OCI-LY3 (cell line): Measurements from ENCODE around the gene TNKS2.

Experiments used
- H2AFZ ChIP-seq: fragments of 200-600, 300-600 bp; shearing (Covaris generic); 2 replicates; pipeline ENCODE4 v1.6.0; 2014; ENCODE audit warnings: antibody characterized with exemption, low read depth, low read length
- H3K27ac ChIP-seq: fragments of 200-600, 300-600 bp; sonication (generic); 2 replicates; pipeline ENCODE4 v1.5.1; 2014; ENCODE audit warnings: mild to moderate bottlenecking, low read length, moderate library complexity, mixed read lengths
- H3K27me3 ChIP-seq: fragments of 200-600, 300-600 bp; sonication (generic); 2 replicates; pipeline ENCODE4 v1.6.1; 2014; ENCODE audit warnings: low read depth, low read length, mixed read lengths
- H3K36me3 ChIP-seq: fragments of 200-600, 300-600 bp; sonication (generic); replicated peaks from 2 replicates; pipeline ENCODE3; 2014; ENCODE audit warnings: low read depth, low read length, mixed read lengths
- H3K4me1 ChIP-seq: fragments of 300-600, 200-600 bp; sonication (generic); 2 replicates; pipeline ENCODE4 v1.6.1; 2014; ENCODE audit warnings: low read length, mixed read lengths
- H3K4me2 ChIP-seq: fragments of 200-600, 300-600 bp; sonication (generic); 2 replicates; pipeline ENCODE4 v1.6.1; 2014; ENCODE audit warnings: low read length, mixed read lengths
- H3K4me3 ChIP-seq: fragments of 300-600, 200-600 bp; sonication (generic); 2 replicates; pipeline ENCODE4 v1.5.1; 2014; ENCODE audit warnings: antibody characterized with exemption, mild to moderate bottlenecking, low read length, moderate library complexity
- H3K79me2 ChIP-seq: fragments of 300-600, 200-600 bp; shearing (Covaris generic); 2 replicates; pipeline ENCODE4 v1.6.1; 2014; ENCODE audit warnings: mild to moderate bottlenecking, low read length, mixed read lengths
- H3K9ac ChIP-seq: fragments of 300-600, 200-600 bp; shearing (Covaris generic); 2 replicates; pipeline ENCODE4 v1.6.0; 2014; ENCODE audit warnings: mild to moderate bottlenecking, low read length, moderate library complexity
- H3K9me3 ChIP-seq: fragments of 200-600, 300-600 bp; shearing (Covaris generic); 2 replicates; pipeline ENCODE4 v1.6.1; 2014; ENCODE audit warnings: low read length, mixed read lengths; ENCODE audit not compliant: insufficient read depth
- H4K20me1 ChIP-seq: fragments of 200-600, 300-600 bp; sonication (generic); 2 replicates; pipeline ENCODE4 v1.6.1; 2016; ENCODE audit warnings: low read length, mixed read lengths; ENCODE audit not compliant: insufficient read depth
- EZH2phosphoT487 ChIP-seq: fragments of 200-600 bp; shearing (Covaris generic); IDR thresholded peaks from 2 replicates; pipeline ENCODE4 v1.6.1; 2018; ENCODE audit warnings: antibody characterized with exemption, mixed run types, low read depth
- TF ChIP-seq, protein P1 (sequence below): fragments of 200-600, 300-600 bp; sonication (generic); IDR thresholded peaks from 2 replicates; pipeline ENCODE4 v1.5.1; 2014; ENCODE audit warnings: antibody characterized with exemption, low read length, low read depth

The TNKS2 gene

DNA sequence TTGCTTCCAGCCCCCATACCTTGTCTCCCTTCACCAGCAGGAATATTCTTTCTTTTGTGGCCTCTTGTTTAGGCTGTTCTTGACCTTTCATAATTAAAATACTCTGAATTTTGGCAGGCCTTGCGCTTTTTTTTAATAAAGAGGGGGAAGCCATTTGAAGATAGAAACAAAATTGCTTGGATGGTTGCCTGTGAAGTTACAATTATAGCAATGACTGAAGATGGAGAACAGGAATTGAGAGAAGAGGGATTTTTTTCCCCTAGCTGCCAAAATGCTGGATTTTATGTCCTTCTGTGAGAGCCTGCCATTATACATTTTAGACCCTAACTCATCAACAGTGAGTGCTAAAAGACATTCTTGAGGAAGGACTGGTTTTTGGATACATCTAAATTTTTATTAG, 86.3 kb downstream of the TNKS2 start:
- Histone ChIP-seq H3K9me3 (no peaks in the 10 kb centered on the region), H2AFZ (no peak overlapping the region), H3K9ac (no peak overlapping the region), H3K79me2 (no peaks in the 10 kb centered on the region), H3K36me3 (no peaks in the 10 kb centered on the region), H4K20me1 (no peaks in the 10 kb centered on the region), H3K27ac (no peak overlapping the region), H3K27me3 (no peaks in the 10 kb centered on the region), H3K4me3 (no peak overlapping the region), H3K4me1 (no peaks in the 10 kb centered on the region), H3K4me2 (no peak overlapping the region; the same call in 1 of the 2 replicates)
- TF ChIP-seq, protein P1, sequence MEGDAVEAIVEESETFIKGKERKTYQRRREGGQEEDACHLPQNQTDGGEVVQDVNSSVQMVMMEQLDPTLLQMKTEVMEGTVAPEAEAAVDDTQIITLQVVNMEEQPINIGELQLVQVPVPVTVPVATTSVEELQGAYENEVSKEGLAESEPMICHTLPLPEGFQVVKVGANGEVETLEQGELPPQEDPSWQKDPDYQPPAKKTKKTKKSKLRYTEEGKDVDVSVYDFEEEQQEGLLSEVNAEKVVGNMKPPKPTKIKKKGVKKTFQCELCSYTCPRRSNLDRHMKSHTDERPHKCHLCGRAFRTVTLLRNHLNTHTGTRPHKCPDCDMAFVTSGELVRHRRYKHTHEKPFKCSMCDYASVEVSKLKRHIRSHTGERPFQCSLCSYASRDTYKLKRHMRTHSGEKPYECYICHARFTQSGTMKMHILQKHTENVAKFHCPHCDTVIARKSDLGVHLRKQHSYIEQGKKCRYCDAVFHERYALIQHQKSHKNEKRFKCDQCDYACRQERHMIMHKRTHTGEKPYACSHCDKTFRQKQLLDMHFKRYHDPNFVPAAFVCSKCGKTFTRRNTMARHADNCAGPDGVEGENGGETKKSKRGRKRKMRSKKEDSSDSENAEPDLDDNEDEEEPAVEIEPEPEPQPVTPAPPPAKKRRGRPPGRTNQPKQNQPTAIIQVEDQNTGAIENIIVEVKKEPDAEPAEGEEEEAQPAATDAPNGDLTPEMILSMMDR, result no peak
- TF ChIP-seq EZH2phosphoT487, result no peak

- Histone ChIP-seq H3K9me3 (no peaks in the 10 kb centered on the region), H3K27me3 (no peaks in the 10 kb centered on the region), H3K79me2 (no peaks in the 10 kb centered on the region), H4K20me1 (no peaks in the 10 kb centered on the region), H2AFZ (no peak overlapping the region), H3K36me3 (no peaks in the 10 kb centered on the region), H3K27ac (no peak overlapping the region), H3K4me3 (no peak overlapping the region), H3K4me2 (no peak overlapping the region), H3K4me1 (no peaks in the 10 kb centered on the region), H3K9ac (no peak overlapping the region)
- no peak for TF ChIP-seq EZH2phosphoT487
- TF ChIP-seq, protein P1, result no peak
Measured at GRCh38 chr10:91885362-91886079, 87.3 kb downstream of the TNKS2 start.

DNA sequence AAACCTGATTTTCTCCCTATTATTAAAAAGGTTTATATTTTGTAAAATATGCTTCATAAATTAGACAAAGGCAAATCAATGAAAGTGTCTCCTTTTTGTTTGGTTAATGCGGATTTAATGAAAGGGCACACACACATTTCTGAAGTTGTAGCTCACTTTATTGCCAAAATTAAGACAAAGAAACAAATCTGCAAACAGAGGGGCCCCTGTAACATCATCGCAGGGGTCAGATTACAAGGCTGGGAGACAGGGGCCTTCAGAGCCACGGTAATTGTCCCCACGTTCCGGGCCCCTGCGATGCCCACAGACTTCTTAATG, 88.7 kb downstream of the TNKS2 start:
- no peak overlapping the region for H3K27ac ChIP-seq
- H3K9ac ChIP-seq, result no peak overlapping the region
- no peak overlapping the region for H3K4me3 ChIP-seq
- TF ChIP-seq EZH2phosphoT487, result no peak
- TF ChIP-seq, protein P1, result no peak
- H3K36me3 ChIP-seq, result no peaks in the 10 kb centered on the region
- no peak overlapping the region for H2AFZ ChIP-seq
- H3K4me2 ChIP-seq, result no peak overlapping the region
- no peaks in the 10 kb centered on the region for H3K79me2 ChIP-seq
- H4K20me1 ChIP-seq, result no peaks in the 10 kb centered on the region
- H3K27me3 ChIP-seq, result no peaks in the 10 kb centered on the region
- no peaks in the 10 kb centered on the region for H3K4me1 ChIP-seq
- H3K9me3 ChIP-seq, result no peaks in the 10 kb centered on the region

GRCh38 chr10:91887272-91888076, 89.2 kb downstream of the TNKS2 start:
- Histone ChIP-seq H3K36me3 (no peaks in the 10 kb centered on the region), H3K4me2 (no peak overlapping the region), H3K4me3 (no peak overlapping the region), H3K27ac (no peak overlapping the region), H4K20me1 (no peaks in the 10 kb centered on the region), H3K9me3 (no peaks in the 10 kb centered on the region), H2AFZ (no peak overlapping the region), H3K79me2 (no peaks in the 10 kb centered on the region), H3K27me3 (no peaks in the 10 kb centered on the region), H3K4me1 (no peaks in the 10 kb centered on the region), H3K9ac (no peak overlapping the region)
- TF ChIP-seq EZH2phosphoT487, result no peak
- TF ChIP-seq, protein P1, result no peak
